CD4-positive, CD25-positive, alpha-beta regulatory T cell (primary cell): ENCODE results near the gene PROKR1. TPM values are rescaled to one million over a fixed set of nuclear protein-coding genes. Genes with fewer than 3 reads are reported as not detected.

ENCODE experiments used
- ATAC-seq, 2 donors: fragments of 150-1000 bp; cut with Tn5 transposase; one replicate each; pipeline ENCODE4 v1.10.0; 2021; ENCODE audit warnings: low read depth in 2 of 2, moderate number of reproducible peaks in 2 of 2, moderate library complexity in 1 of 2
- DNase-seq, 3 donors: peaks; one replicate each; pipeline versions ENCODE4 v3.0.0 to v3.0.0-alpha.2; 2012 to 2022; ENCODE audit warnings: mixed read lengths in 1 of 3
- H3K27ac ChIP-seq: one replicate; pipeline ENCODE4 v1.7.0; 2013; ENCODE audit warnings: mild to moderate bottlenecking, low read length; ENCODE audit not compliant: insufficient read depth, poor library complexity, severe bottlenecking
- H3K27me3 ChIP-seq: one replicate; pipeline ENCODE4 v1.7.0; 2013; ENCODE audit warnings: low read length; ENCODE audit not compliant: control insufficient read depth, insufficient read depth
- H3K36me3 ChIP-seq: one replicate; pipeline ENCODE4 v1.7.0; 2013; ENCODE audit warnings: mild to moderate bottlenecking, low read length, moderate library complexity; ENCODE audit not compliant: control insufficient read depth, insufficient read depth
- H3K4me1 ChIP-seq: 2 replicates; pipeline ENCODE4 v1.7.0; 2013; ENCODE audit warnings: mild to moderate bottlenecking, low read length; ENCODE audit not compliant: insufficient read depth, control insufficient read depth, poor library complexity, severe bottlenecking
- H3K4me3 ChIP-seq: one replicate; pipeline ENCODE4 v1.7.0; 2013; ENCODE audit warnings: low read depth, mild to moderate bottlenecking, low read length, moderate library complexity
- H3K9me3 ChIP-seq, 2 experiments: 1 replicate in 1 of 2; 2 replicates in 1 of 2; pipeline ENCODE4 v1.7.0; 2013; ENCODE audit warnings: low read length in 2 of 2, mild to moderate bottlenecking in 1 of 2, moderate library complexity in 1 of 2; ENCODE audit not compliant: control insufficient read depth in 2 of 2
- H3K27ac Mint-ChIP-seq, 3 donors: one replicate each; pipeline ENCODE4 v1.8.0; 2020 to 2022; ENCODE audit warnings: mild to moderate bottlenecking in 3 of 3, mixed read lengths in 3 of 3, moderate library complexity in 2 of 3
- H3K27me3 Mint-ChIP-seq: one replicate; pipeline ENCODE4 v1.8.0; 2022; ENCODE audit warnings: mild to moderate bottlenecking, mixed read lengths
- H3K36me3 Mint-ChIP-seq: one replicate; pipeline ENCODE4 v1.8.0; 2020; ENCODE audit warnings: mixed read lengths
- H3K4me1 Mint-ChIP-seq, 4 donors: one replicate each; pipeline ENCODE4 v1.8.0; 2020 to 2022; ENCODE audit warnings: mixed read lengths in 4 of 4, mild to moderate bottlenecking in 1 of 4
- H3K4me3 Mint-ChIP-seq, 4 donors: one replicate each; pipeline ENCODE4 v1.8.0; 2020 to 2022; ENCODE audit warnings: mild to moderate bottlenecking in 4 of 4, mixed read lengths in 4 of 4, moderate library complexity in 3 of 4
- H3K9me3 Mint-ChIP-seq, 7 donors: one replicate each; pipeline ENCODE4 v1.8.0; 2020 to 2022; ENCODE audit warnings: mixed read lengths in 7 of 7, mild to moderate bottlenecking in 3 of 7, moderate library complexity in 2 of 7
- polyA plus RNA-seq, 4 donors: library from polyadenylated mRNA; unstranded; fragments of 300-500 nt; fragmentation: Illumina TruSeq; gene quantifications; one replicate each; pipeline ENCODE4 v1.2.3, GENCODE V29; 2021
- total RNA-seq: library from RNA; stranded (reverse); gene quantifications from one replicate; pipeline ENCODE4 v1.2.3, GENCODE V29; 2022

Gene PROKR1
- total and polyA plus RNA-seq, 5 donors from 2014 or later, result not detected

DNA sequence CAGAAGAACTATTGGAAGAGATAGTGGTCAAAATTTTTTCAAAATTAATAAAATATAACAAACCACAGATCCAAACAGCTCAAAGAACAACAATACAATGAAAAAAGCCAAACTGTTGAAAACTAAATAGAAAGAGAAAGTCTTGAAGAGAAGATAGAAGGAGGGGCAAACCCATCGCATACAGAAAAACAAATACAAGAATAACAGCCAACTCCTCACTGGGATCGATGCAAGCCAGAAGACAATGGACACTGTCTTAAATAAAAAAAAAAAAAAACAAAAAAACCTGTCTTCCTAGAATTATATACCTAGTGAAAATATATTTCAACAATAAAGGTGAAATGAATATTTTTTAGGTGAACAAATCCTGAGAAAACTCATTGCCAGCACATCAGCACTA is 57.2 kb downstream of the PROKR1 start:
- no peaks in the 10 kb centered on the region for H3K9me3 ChIP-seq
- no peak for ATAC-seq
- peaks cover 12% of the 10 kb centered on the region for H3K27me3 Mint-ChIP-seq
- no peak overlapping the region for H3K27ac ChIP-seq
- H3K9me3 Mint-ChIP-seq, result peaks cover 0 to 8% (median 2%) of the 10 kb centered on the region in 7 donors
- H3K4me3 Mint-ChIP-seq, result no peak overlapping the region
- no peak for DNase-seq
- H3K36me3 Mint-ChIP-seq, result peaks cover 6% of the 10 kb centered on the region
- H3K36me3 ChIP-seq, result no peaks in the 10 kb centered on the region
- H3K4me1 Mint-ChIP-seq, result peaks cover 7 to 13% (median 12%) of the 10 kb centered on the region in 4 donors
- no peak overlapping the region for H3K4me3 ChIP-seq
- no peak overlapping the region for H3K27ac Mint-ChIP-seq
- peaks cover 3% of the 10 kb centered on the region for H3K27me3 ChIP-seq
- peaks cover 10% of the 10 kb centered on the region for H3K4me1 ChIP-seq

DNA sequence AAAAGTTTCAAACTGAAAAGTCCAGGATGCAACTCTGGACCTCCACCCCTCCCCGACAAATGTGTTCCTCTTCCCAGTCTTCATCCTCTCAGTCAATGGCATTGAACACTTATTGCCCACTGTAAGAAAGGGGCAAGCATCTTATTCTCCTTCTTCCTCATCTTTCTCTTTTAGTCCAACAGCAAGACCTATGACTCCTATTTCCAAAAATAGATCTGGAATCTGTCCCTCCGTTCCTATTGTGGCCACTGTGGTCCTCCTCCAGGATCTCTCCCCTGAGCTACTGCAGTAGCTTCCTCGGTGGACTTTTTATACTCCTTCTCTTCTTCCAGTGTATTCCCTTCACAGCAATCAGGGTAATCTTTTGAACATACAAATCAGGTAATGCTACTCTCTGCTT is 63.3 kb downstream of the PROKR1 start:
- H3K27ac ChIP-seq, result no peak overlapping the region
- Mint-ChIP-seq H3K9me3 (no peaks in the 10 kb centered on the region), H3K36me3 (no peaks in the 10 kb centered on the region), H3K27me3 (peaks cover 9% of the 10 kb centered on the region), H3K4me1 (peaks cover 7 to 24% (median 19%) of the 10 kb centered on the region in 4 donors), H3K4me3 (no peak overlapping the region), H3K27ac (no peak overlapping the region)
- H3K4me1 ChIP-seq, result peaks cover 6% of the 10 kb centered on the region
- H3K27me3 ChIP-seq, result no peaks in the 10 kb centered on the region
- DNase-seq, result no peak
- no peak overlapping the region for H3K4me3 ChIP-seq
- no peak for ATAC-seq
- H3K36me3 ChIP-seq, result no peaks in the 10 kb centered on the region
- no peaks in the 10 kb centered on the region for H3K9me3 ChIP-seq

Other genes with a start within 250 kb of the PROKR1 start
- 2.7 TPM for gene FBXO48, start 176.3 kb upstream of the PROKR1 start, total RNA-seq
- 1 to 10 TPM in 2 of 4 donors, under 1 TPM in 2; 0.59 to 1.3 (median 0.82) TPM for gene FBXO48, start 176.3 kb upstream of the PROKR1 start, polyA plus RNA-seq
- 3.9 TPM for gene APLF, start 176.0 kb upstream of the PROKR1 start, total RNA-seq
- 1 to 10 TPM; 1.5 to 2.9 (median 2.1) TPM for gene APLF, start 176.0 kb upstream of the PROKR1 start, polyA plus RNA-seq
- gene ARHGAP25, start 91.2 kb downstream of the PROKR1 start, total RNA-seq, result 142 TPM
- gene ARHGAP25, start 91.2 kb downstream of the PROKR1 start, polyA plus RNA-seq, result 100 to 1,000 TPM in 3 of 4 donors, 10 to 100 TPM in 1; 97.8 to 148 (median 124) TPM
- 0.57 TPM for gene BMP10, start 227.8 kb downstream of the PROKR1 start, total RNA-seq
- not detected for gene BMP10, start 227.8 kb downstream of the PROKR1 start, polyA plus RNA-seq